OCI-LY3 (cell line): ENCODE measurements around the gene CCDC86.

Experiments used
- H2AFZ ChIP-seq: fragments of 200-600, 300-600 bp; shearing (Covaris generic); 2 replicates; pipeline ENCODE4 v1.6.0; 2014; ENCODE audit warnings: antibody characterized with exemption, low read depth, low read length
- H3K27ac ChIP-seq: fragments of 200-600, 300-600 bp; sonication (generic); 2 replicates; pipeline ENCODE4 v1.5.1; 2014; ENCODE audit warnings: mild to moderate bottlenecking, low read length, moderate library complexity, mixed read lengths
- H3K27me3 ChIP-seq: fragments of 200-600, 300-600 bp; sonication (generic); 2 replicates; pipeline ENCODE4 v1.6.1; 2014; ENCODE audit warnings: low read depth, low read length, mixed read lengths
- H3K36me3 ChIP-seq: fragments of 200-600, 300-600 bp; sonication (generic); replicated peaks from 2 replicates; pipeline ENCODE3; 2014; ENCODE audit warnings: low read depth, low read length, mixed read lengths
- H3K4me1 ChIP-seq: fragments of 300-600, 200-600 bp; sonication (generic); 2 replicates; pipeline ENCODE4 v1.6.1; 2014; ENCODE audit warnings: low read length, mixed read lengths
- H3K4me2 ChIP-seq: fragments of 200-600, 300-600 bp; sonication (generic); 2 replicates; pipeline ENCODE4 v1.6.1; 2014; ENCODE audit warnings: low read length, mixed read lengths
- H3K4me3 ChIP-seq: fragments of 300-600, 200-600 bp; sonication (generic); 2 replicates; pipeline ENCODE4 v1.5.1; 2014; ENCODE audit warnings: antibody characterized with exemption, mild to moderate bottlenecking, low read length, moderate library complexity
- H3K79me2 ChIP-seq: fragments of 300-600, 200-600 bp; shearing (Covaris generic); 2 replicates; pipeline ENCODE4 v1.6.1; 2014; ENCODE audit warnings: mild to moderate bottlenecking, low read length, mixed read lengths
- H3K9ac ChIP-seq: fragments of 300-600, 200-600 bp; shearing (Covaris generic); 2 replicates; pipeline ENCODE4 v1.6.0; 2014; ENCODE audit warnings: mild to moderate bottlenecking, low read length, moderate library complexity
- H3K9me3 ChIP-seq: fragments of 200-600, 300-600 bp; shearing (Covaris generic); 2 replicates; pipeline ENCODE4 v1.6.1; 2014; ENCODE audit warnings: low read length, mixed read lengths; ENCODE audit not compliant: insufficient read depth
- H4K20me1 ChIP-seq: fragments of 200-600, 300-600 bp; sonication (generic); 2 replicates; pipeline ENCODE4 v1.6.1; 2016; ENCODE audit warnings: low read length, mixed read lengths; ENCODE audit not compliant: insufficient read depth
- CTCF ChIP-seq: fragments of 200-600, 300-600 bp; sonication (generic); IDR thresholded peaks from 2 replicates; pipeline ENCODE4 v1.5.1; 2014; ENCODE audit warnings: antibody characterized with exemption, low read length, low read depth
- EZH2phosphoT487 ChIP-seq: fragments of 200-600 bp; shearing (Covaris generic); IDR thresholded peaks from 2 replicates; pipeline ENCODE4 v1.6.1; 2018; ENCODE audit warnings: antibody characterized with exemption, mixed run types, low read depth

The CCDC86 gene

DNA sequence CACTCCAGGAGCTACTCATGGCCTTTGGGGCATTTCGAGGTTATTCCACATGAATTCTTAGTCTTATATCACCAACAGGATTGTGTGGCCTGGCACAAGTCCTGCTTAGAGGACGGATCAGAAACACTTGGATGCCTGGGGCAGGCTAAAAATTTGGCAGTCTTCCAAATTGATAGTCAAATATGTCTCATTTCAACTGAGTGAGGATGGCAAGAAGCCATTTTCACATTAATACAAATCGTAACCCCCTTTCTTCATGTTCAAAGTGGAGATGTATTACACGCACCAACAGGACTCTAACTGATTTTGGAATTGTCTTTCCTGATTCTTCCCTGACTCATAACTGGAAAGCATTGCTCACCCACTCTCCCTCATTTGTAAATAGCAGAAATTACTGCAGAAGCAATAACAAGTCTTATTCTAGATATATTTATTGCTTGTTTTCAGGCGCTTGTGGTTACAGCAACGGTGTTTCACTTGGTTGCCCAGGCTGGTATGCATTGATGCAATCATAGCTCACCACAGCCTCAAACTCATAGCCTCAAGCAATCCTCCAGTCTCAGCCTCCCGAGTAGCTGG lies 10.3 kb upstream of the CCDC86 start:
- Histone ChIP-seq H3K4me3 (peak overlapping the region; percentile 72), H3K4me1 (peaks cover 62% of the 10 kb centered on the region), H3K27me3 (peaks cover 10% of the 10 kb centered on the region), H3K79me2 (no peaks in the 10 kb centered on the region), H3K9ac (no peak overlapping the region), H3K9me3 (no peaks in the 10 kb centered on the region), H3K27ac (no peak overlapping the region), H3K4me2 (peak overlapping the region; percentile 74), H2AFZ (0 out of 2 replicates have a peak overlapping the region, but pooled peaks have one; percentile 9), H4K20me1 (no peaks in the 10 kb centered on the region), H3K36me3 (no peaks in the 10 kb centered on the region)
- TF ChIP-seq EZH2phosphoT487 (no peak), CTCF (no peak)

- Histone ChIP-seq H3K27ac (peak overlapping the region; percentile 65), H3K9me3 (no peaks in the 10 kb centered on the region), H2AFZ (no peak overlapping the region), H4K20me1 (no peaks in the 10 kb centered on the region), H3K27me3 (peaks cover 10% of the 10 kb centered on the region), H3K4me2 (peak overlapping the region; percentile 52), H3K36me3 (no peaks in the 10 kb centered on the region), H3K4me3 (peak overlapping the region; percentile 8), H3K79me2 (no peaks in the 10 kb centered on the region), H3K4me1 (peaks cover 93% of the 10 kb centered on the region), H3K9ac (peak overlapping the region; percentile 24)
- TF ChIP-seq CTCF = no peak
Observed at GRCh38 chr11:60834742-60835533, 7.0 kb upstream of the CCDC86 start.

DNA sequence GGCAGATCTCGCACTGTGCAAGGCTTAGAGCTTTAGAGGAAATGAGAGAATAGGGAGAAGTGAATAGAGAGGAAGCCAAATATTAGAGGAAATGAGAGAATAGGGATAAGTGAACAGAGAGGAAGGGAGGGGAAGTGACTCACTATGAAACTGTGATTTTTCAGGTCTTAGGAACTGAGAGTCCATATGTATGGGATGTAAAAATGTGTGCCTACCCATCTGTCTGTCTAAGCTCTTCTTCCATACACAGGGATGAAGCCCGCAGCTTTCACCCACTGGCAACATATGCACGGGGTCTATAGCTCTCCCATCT lies 6.4 kb upstream of the CCDC86 start:
- H3K4me1 ChIP-seq = peaks cover 91% of the 10 kb centered on the region
- H3K79me2 ChIP-seq = no peaks in the 10 kb centered on the region
- peak overlapping the region; percentile 21; the same call in 1 of the 2 replicates for H3K4me3 ChIP-seq
- TF ChIP-seq EZH2phosphoT487 (no peak), CTCF (no peak)
- H3K4me2 ChIP-seq = peak overlapping the region; percentile 52
- no peaks in the 10 kb centered on the region for H3K9me3 ChIP-seq
- peaks cover 10% of the 10 kb centered on the region for H3K27me3 ChIP-seq
- H2AFZ ChIP-seq = no peak overlapping the region
- H3K9ac ChIP-seq = no peak overlapping the region; the same call in 1 of the 2 replicates
- H4K20me1 ChIP-seq = no peaks in the 10 kb centered on the region
- no peaks in the 10 kb centered on the region for H3K36me3 ChIP-seq
- H3K27ac ChIP-seq = peak overlapping the region; percentile 65

GRCh38 chr11:60836866-60837515 lies 4.9 kb upstream of the CCDC86 start:
- no peak overlapping the region for H3K27ac ChIP-seq
- H3K4me3 ChIP-seq = no peak overlapping the region
- peaks cover 9% of the 10 kb centered on the region for H3K79me2 ChIP-seq
- H3K4me2 ChIP-seq = peak overlapping the region; percentile 2; the same call in 1 of the 2 replicates
- H2AFZ ChIP-seq = no peak overlapping the region; the same call in 1 of the 2 replicates
- peaks cover 9% of the 10 kb centered on the region for H3K27me3 ChIP-seq
- H3K36me3 ChIP-seq = no peaks in the 10 kb centered on the region
- peaks cover 84% of the 10 kb centered on the region for H3K4me1 ChIP-seq
- H4K20me1 ChIP-seq = no peaks in the 10 kb centered on the region
- H3K9ac ChIP-seq = no peak overlapping the region; the same call in 1 of the 2 replicates
- no peaks in the 10 kb centered on the region for H3K9me3 ChIP-seq
- TF ChIP-seq EZH2phosphoT487 (no peak), CTCF (no peak)
